GM12872 (cell line): Measurements from ENCODE around the gene OLIG1.

Experiments used
- CTCF ChIP-seq: IDR thresholded peaks from 3 replicates; pipeline ENCODE4 v1.5.1; 2011; ENCODE audit warnings: low read depth, mild to moderate bottlenecking, low read length, moderate library complexity; ENCODE audit not compliant: insufficient read depth

OLIG1 gene

GRCh38 chr21:33069994-33070743, at the start of gene OLIG1:
Gene OLIG1, plus strand, starts transcription at chr21:33070141. Its CDS starts 106 bp downstream, at chr21:33070247.
- no peak for TF ChIP-seq CTCF

GRCh38 chr21:33020558-33021100, 49.3 kb upstream of the OLIG1 start:
- TF ChIP-seq CTCF, result no peak

- no peak for TF ChIP-seq CTCF
These were observed 48.8 kb upstream of the OLIG1 start for GRCh38 chr21:33021150-33021549.

GRCh38 chr21:33021667-33022066, 48.3 kb upstream of the OLIG1 start:
- no peak for TF ChIP-seq CTCF

GRCh38 chr21:33022489-33022827, 47.5 kb upstream of the OLIG1 start:
- TF ChIP-seq CTCF, result no peak

GRCh38 chr21:33022828-33023573, 46.9 kb upstream of the OLIG1 start:
- no peak for TF ChIP-seq CTCF

- no peak for TF ChIP-seq CTCF
These were observed 46.3 kb upstream of the OLIG1 start for GRCh38 chr21:33023574-33024200.
